ENCODE measurements around the gene DPP4.

Gene DPP4

DNA sequence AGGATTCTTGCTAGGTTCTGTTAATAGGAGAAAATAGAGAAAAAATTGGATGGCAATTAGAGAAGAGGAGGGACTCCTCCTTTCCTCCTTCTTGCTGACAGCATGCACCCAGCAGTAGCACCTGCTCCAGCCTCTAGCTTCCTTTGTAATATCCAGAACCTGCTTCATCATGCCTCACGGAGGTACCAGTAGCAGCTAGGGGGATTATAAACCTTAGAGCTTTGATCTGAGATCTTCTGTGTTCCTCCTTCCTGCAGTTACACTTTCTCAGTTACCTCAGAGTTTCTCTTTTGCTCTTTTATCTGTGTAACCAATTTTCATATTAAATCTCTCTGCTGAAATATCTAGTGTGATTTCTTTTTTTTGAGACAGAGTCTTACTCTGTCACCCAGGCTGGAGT lies 16.6 kb downstream of the DPP4 start (continued):
- TF ChIP-seq, protein P1, sequence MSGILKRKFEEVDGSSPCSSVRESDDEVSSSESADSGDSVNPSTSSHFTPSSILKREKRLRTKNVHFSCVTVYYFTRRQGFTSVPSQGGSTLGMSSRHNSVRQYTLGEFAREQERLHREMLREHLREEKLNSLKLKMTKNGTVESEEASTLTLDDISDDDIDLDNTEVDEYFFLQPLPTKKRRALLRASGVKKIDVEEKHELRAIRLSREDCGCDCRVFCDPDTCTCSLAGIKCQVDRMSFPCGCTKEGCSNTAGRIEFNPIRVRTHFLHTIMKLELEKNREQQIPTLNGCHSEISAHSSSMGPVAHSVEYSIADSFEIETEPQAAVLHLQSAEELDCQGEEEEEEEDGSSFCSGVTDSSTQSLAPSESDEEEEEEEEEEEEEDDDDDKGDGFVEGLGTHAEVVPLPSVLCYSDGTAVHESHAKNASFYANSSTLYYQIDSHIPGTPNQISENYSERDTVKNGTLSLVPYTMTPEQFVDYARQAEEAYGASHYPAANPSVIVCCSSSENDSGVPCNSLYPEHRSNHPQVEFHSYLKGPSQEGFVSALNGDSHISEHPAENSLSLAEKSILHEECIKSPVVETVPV (CRISPR knock-in tag; IDR thresholded peaks at IDR 0.05): no peak
- TF ChIP-seq ZNF565 (CRISPR knock-in tag; conservative IDR thresholded peaks at IDR 0.05; ENCODE audit: low read depth): no peak
- TF ChIP-seq, protein P2, sequence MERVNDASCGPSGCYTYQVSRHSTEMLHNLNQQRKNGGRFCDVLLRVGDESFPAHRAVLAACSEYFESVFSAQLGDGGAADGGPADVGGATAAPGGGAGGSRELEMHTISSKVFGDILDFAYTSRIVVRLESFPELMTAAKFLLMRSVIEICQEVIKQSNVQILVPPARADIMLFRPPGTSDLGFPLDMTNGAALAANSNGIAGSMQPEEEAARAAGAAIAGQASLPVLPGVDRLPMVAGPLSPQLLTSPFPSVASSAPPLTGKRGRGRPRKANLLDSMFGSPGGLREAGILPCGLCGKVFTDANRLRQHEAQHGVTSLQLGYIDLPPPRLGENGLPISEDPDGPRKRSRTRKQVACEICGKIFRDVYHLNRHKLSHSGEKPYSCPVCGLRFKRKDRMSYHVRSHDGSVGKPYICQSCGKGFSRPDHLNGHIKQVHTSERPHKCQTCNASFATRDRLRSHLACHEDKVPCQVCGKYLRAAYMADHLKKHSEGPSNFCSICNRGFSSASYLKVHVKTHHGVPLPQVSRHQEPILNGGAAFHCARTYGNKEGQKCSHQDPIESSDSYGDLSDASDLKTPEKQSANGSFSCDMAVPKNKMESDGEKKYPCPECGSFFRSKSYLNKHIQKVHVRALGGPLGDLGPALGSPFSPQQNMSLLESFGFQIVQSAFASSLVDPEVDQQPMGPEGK (CRISPR knock-in tag; IDR thresholded peaks at IDR 0.05; ENCODE audit: borderline replicate concordance): no peak
- TF ChIP-seq TOX (CRISPR knock-in tag; IDR thresholded peaks at IDR 0.05; ENCODE audit: borderline replicate concordance): no peak
- no peak for TF ChIP-seq RARB (CRISPR knock-in tag; IDR thresholded peaks at IDR 0.05)
- no peak for TF ChIP-seq ZFP3 (CRISPR knock-in tag; IDR thresholded peaks at IDR 0.05)

GRCh38 chr2:162056796-162057399 lies 17.1 kb downstream of the DPP4 start:
- TF ChIP-seq, protein P2 (CRISPR knock-in tag; IDR thresholded peaks at IDR 0.05; ENCODE audit: borderline replicate concordance): no peak
- TF ChIP-seq TOX (CRISPR knock-in tag; IDR thresholded peaks at IDR 0.05; ENCODE audit: borderline replicate concordance) (no peak), GLIS3 (CRISPR knock-in tag; IDR thresholded peaks at IDR 0.05) (no peak), ZFP30 (CRISPR knock-in tag; IDR thresholded peaks at IDR 0.05) (no peak), TCF4 (CRISPR knock-in tag; IDR thresholded peaks at IDR 0.05; ENCODE audit: borderline replicate concordance) (no peak), BACH2 (CRISPR knock-in tag; IDR thresholded peaks at IDR 0.05; ENCODE audit: borderline replicate concordance) (no peak), CREB5 (CRISPR knock-in tag; IDR thresholded peaks at IDR 0.05; ENCODE audit: low read depth) (no peak), ZFP3 (CRISPR knock-in tag; IDR thresholded peaks at IDR 0.05) (no peak), POU6F1 (CRISPR knock-in tag; IDR thresholded peaks at IDR 0.05; ENCODE audit: borderline replicate concordance, low read depth) (no peak), ZNF565 (CRISPR knock-in tag; conservative IDR thresholded peaks at IDR 0.05; ENCODE audit: low read depth) (no peak), ESRRG (CRISPR knock-in tag; IDR thresholded peaks at IDR 0.05) (no peak), ISL1 (CRISPR knock-in tag; IDR thresholded peaks at IDR 0.05) (no peak), SNAI2 (CRISPR knock-in tag; IDR thresholded peaks at IDR 0.05) (no peak), ZNF70 (CRISPR knock-in tag; IDR thresholded peaks at IDR 0.05) (no peak), ZC3H10 (CRISPR knock-in tag; IDR thresholded peaks at IDR 0.05) (no peak), RARB (CRISPR knock-in tag; IDR thresholded peaks at IDR 0.05) (no peak)
- TF ChIP-seq, protein P3, sequence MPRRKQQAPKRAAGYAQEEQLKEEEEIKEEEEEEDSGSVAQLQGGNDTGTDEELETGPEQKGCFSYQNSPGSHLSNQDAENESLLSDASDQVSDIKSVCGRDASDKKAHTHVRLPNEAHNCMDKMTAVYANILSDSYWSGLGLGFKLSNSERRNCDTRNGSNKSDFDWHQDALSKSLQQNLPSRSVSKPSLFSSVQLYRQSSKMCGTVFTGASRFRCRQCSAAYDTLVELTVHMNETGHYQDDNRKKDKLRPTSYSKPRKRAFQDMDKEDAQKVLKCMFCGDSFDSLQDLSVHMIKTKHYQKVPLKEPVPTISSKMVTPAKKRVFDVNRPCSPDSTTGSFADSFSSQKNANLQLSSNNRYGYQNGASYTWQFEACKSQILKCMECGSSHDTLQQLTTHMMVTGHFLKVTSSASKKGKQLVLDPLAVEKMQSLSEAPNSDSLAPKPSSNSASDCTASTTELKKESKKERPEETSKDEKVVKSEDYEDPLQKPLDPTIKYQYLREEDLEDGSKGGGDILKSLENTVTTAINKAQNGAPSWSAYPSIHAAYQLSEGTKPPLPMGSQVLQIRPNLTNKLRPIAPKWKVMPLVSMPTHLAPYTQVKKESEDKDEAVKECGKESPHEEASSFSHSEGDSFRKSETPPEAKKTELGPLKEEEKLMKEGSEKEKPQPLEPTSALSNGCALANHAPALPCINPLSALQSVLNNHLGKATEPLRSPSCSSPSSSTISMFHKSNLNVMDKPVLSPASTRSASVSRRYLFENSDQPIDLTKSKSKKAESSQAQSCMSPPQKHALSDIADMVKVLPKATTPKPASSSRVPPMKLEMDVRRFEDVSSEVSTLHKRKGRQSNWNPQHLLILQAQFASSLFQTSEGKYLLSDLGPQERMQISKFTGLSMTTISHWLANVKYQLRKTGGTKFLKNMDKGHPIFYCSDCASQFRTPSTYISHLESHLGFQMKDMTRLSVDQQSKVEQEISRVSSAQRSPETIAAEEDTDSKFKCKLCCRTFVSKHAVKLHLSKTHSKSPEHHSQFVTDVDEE (CRISPR knock-in tag; IDR thresholded peaks at IDR 0.05): no peak
- TF ChIP-seq, protein P1 (CRISPR knock-in tag; IDR thresholded peaks at IDR 0.05): no peak
- ATAC-seq: no peak
